KG1 (cell line): ENCODE results near the gene GRAMD2A.
A peak's percentile ranks its signal among the peaks of the same experiment; 100 is the strongest.
"Not testable (repeated sequence)": the region's sequence is repeated elsewhere in the genome, so short reads cannot be mapped to it uniquely, and the experiment has no call there.

Source experiments
- DNase-seq: peaks from one replicate; lab custom pipeline; 2025; lab: John Stamatoyannopoulos, UW

Gene GRAMD2A

GRCh38 chr15:72184165-72184811 is 13.3 kb downstream of the GRAMD2A start:
- no peak for DNase-seq

- DNase-seq: no peak
These were observed 13.8 kb downstream of the GRAMD2A start for GRCh38 chr15:72183781-72184164.

GRCh38 chr15:72182673-72183072 is 14.9 kb downstream of the GRAMD2A start:
- DNase-seq: no peak

GRCh38 chr15:72182244-72182643 is 15.3 kb downstream of the GRAMD2A start:
- DNase-seq: no peak

DNA sequence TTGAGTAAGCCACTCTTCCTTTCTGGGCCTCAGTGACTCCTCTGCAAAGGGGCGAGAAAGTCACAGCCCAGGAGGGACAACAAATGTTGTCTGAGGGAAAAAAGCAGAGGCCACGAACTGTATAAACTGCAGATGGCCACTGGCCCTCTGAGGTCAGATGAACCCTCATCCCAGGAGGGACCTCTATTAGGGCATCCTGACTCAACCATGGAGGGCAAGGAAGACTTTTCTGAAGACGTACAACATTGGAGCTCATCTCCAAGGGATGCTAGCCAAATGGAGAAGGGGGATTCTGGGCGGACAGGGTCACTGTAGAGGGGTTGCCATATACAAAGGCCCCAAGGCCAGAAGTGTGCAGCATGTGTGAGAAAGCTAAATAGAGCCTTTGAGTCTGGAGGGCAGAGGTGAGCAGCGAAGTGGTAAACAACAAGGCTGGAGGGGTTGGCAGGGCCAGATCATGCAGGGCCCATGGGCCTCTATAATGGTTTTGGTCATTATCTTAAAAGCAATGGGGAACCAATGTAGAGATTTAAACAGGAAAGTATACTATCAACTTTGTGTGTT is 16.7 kb downstream of the GRAMD2A start:
- DNase-seq: no peak

DNA sequence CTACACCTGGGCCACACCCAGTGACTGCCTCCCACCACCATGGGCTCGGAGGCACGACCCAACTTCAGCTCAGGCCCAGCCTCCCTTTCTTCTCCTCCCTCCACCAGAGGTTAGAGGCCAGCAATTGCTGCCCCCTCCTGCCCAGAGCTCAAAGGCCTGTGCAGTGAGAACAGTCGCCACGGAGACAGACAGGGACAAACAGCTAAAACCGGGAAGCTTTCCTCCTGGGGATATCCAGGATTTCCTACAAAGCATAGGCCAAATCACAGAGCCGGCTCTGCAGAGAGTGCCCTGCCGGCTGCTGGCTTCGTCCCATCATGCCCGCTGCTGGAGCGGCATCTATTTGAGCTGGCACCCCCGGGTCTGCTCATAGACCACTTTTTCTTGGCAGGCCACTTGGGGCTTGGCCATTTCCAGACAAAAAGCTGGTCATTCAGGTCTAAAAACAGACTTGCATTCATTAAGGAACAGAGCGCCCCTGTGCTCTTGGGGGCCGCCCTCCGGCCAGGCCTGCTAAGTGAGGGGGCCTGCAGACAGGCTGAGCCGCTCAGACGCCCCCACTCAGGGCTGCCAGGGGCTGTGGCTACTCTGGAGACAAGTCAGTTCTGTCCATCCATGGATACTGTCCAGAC is 17.5 kb downstream of the GRAMD2A start:
- DNase-seq: no peak

GRCh38 chr15:72178976-72179585 is 18.5 kb downstream of the GRAMD2A start:
- no peak for DNase-seq

DNA sequence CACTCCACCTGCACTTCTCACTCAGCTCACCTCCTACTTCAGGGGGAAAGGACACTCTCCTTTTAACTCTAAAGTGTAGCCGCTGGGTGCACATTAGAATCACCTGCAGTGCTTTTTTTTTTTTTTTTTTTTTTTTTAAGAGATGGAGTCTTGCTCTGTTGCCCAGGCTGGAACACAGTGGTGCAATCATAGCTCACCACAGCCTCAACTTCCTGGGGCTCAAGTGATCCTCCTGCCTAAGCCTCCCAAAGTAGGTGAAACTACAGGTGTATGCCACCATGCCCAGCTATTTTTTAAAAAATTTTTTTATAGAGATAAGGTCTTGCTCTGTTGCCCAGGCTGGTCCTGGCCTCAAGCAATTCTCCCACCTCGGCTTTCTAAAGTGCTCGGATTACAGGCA is 20.8 kb downstream of the GRAMD2A start:
- no peak for DNase-seq

DNA sequence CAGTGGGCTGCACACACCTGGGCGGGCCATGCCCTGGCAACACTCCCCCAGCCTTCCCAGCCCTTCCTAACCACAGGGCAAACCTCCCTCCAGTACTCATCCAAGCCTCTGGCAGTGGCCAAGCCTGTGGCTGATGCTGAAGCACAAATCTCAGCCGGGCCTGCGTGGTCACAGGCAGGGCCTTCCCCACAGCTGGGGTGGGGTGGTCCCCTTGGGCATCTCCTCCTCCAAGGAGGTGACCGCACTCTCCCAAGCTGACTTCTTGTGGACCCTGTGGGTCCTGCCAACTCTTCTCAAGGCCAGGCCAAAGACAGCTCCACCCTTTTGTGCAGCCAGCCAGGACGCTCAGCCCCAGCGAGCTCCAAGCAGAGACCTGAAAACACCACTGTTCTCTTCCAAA is 21.4 kb downstream of the GRAMD2A start:
- no peak for DNase-seq

DNA sequence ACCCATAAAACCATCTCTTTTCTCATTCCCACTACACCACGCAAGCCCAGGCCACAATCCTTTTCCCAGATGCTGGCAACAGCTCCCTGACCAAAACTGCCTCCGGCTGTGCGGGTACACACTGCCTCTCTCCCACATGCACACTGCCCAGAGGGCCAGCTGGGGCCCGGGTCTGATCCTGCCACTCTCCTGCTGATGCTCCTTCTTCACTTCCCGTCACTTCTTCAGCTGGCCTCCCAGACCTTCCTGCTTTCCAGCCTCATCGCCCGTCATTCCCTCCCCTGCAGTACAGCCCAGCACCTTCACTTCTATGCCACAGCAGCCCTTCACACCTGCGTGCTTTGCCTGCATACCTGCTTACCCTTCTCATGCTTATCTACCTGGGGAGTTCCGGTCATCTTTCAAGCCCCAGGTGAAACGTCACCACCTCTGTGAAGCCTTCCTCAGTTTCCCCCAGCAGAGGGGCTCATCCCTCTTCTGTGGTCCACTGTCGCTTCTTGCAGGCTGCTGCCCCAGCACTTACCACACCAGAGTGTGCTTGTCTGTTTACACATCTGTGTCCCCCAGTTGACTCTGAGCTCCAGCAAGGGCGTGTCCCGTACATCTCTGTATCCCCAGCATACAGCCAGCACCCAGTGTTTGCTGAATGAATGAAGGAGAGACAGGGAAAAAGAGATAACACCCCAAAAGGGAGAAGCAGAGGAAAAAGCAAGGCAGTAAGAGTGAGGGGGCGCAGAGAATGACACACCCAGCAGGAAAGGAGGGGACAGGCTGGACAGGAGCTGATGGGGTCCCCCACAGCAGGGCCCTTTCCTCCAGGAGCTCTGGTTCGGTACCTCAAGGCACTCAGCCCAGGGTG is 22.2 kb downstream of the GRAMD2A start:
- no peak for DNase-seq

DNA sequence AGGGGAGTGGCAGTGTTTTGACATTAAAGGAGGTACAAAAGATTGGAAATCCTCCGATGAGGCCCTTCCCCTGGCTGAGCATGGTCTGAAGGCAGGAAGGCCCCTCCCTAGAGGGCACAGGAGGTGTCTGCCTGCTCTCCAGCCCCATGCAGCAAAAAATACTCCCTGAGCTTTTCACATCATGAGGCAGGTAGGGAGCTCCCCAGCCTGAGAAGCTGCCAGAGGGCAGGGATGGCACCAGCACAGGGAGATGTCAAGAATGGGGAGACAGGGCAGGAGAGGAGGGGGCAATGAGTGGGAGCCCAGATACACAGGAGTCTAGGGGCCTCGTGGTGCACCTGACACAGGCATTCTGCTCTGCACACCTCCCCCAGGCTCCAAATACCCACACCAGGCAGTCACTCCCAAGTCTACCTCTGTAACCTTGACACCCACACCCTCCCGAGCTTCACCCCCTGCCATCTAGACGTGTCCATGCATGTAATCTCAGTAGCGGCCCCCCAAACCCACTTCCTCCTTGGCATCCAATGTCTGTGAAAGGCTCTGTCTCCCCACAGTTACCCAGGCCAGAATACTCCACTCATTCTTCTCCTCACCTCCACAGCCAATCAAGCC is 22.9 kb downstream of the GRAMD2A start:
- no peak for DNase-seq

DNA sequence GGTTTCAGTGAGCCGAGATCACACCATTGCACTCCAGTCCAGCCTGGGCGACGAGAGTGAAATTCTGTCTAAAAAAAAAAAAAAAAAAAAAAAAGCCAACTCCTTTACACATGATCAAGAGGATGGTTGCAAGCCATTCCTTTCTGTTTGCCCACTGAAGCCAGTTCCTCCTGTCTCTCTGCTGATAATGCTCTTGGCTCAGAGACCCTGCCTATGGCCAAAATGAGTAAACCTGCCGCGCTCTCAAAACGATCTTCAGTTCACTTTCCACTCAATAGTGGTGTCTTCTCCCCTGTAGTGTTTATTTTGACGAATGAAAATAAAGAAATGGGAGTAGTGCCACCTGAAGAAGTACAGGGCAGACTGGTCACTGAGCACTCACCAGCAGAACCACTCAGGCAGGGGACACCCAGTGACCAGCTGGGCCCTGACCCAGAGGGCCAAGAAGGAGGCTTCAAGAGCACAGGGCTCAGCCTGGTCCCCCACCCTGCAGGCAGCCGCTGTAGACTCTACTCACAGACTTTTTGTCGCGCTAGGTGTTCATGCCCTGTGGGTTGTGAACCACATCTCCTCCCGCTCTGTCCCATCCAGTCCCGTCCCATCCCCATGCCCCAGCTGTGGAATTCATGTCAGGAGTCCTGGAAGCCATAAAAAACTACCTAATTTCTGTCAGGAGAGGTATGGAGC is 23.6 kb downstream of the GRAMD2A start:
- no peak for DNase-seq

GRCh38 chr15:72173401-72173800 is 24.2 kb downstream of the GRAMD2A start:
- no peak for DNase-seq

- no peak for DNase-seq
These were observed 24.8 kb downstream of the GRAMD2A start for GRCh38 chr15:72172796-72173195.

DNA sequence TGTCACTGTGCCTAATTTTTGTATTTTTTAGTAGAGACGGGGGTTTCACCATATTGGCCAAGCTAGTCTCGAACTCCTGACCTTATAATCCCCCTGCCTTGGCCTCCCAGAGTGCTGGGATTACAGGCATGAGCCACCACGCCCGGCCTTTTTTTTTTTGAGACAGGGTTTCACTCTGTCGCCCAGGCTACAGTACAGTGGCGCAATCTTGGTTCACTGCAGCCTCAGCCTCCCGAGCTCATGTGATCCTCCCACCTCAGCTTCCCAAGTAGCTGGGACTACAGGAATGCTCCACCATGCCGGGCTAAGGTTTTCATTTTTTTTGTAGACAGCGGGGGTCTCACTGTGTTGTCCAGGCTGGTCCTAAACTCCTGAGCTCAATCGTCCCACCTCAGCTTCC is 25.6 kb downstream of the GRAMD2A start:
- not testable (repeated sequence) for DNase-seq

DNA sequence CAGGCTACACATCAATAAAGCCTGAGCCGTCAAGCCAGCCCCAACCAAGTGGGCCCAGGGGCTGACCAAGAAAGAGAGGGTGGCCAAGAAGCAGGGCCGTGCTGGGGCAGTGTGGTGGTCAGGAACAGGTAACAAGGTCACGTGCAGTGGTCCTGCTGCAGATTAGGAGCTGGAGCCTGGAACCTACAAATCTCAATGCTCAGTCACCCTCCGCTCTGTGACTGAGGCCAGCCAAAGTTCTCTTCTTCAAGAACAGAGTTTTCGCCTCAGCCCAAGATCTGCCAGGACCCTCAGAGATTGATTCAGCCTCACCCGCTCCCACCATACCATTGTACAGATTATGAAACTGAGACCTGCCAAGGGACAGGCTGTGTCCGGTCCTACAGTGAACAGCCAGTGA is 26.9 kb downstream of the GRAMD2A start:
- no peak for DNase-seq

DNA sequence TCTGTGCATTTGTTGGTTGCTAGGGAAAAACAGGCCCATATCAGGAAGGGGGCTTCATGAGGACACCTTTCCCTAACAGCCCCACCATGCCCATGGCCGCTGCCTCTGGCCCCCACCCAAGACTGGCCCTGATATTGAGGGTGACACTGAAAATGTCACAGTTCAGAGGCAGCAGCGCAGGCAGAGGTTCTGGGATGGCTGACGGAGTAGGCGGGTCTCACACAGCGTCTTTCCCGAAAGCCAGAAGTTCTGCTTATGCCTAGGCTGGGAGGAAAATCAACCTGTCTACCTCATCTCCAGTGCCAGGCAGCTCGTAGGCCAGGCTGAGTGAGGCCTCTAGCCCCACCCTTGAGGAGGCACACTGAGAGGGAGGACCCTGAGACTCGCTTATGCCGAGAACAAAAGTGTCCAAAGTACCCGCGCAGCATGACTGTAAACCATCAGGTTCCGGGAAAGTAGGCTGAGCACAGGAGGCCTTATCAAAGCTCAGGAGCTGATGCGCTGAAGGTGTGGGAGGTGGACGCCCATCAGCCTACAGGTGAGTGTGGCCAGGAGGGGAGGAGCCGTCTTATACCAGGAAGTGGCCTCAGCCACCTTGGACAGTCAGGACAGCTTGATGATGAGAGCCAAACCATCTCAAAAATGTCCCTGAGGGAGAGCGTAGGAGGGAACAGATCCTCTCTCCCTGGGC is 27.5 kb downstream of the GRAMD2A start:
- no peak for DNase-seq

- DNase-seq: no peak
These were observed 28.2 kb downstream of the GRAMD2A start for GRCh38 chr15:72169236-72169920.

- DNase-seq: no peak
These were observed 28.8 kb downstream of the GRAMD2A start for GRCh38 chr15:72168808-72169190.

GRCh38 chr15:72168131-72168807 is 29.3 kb downstream of the GRAMD2A start:
- peak; percentile 56 for DNase-seq
